Natural killer cell (primary cell): ENCODE measurements around the gene C13orf46. TPM values are rescaled to one million over a fixed set of nuclear protein-coding genes. Genes with fewer than 3 reads are reported as not detected.

ENCODE experiments used
- ATAC-seq, 3 donors: fragments of 150-1000 bp in 2 of 3; fragments of 200-7000 bp in 1 of 3; cut with Tn5 transposase; 1 replicate in 1 of 3; 2 replicates in 2 of 3; pipeline ENCODE4 v1.10.0; 2021; ENCODE audit warnings: mild to moderate bottlenecking in 2 of 3, moderate library complexity in 2 of 3
- DNase-seq, 2 donors: peaks; one replicate each; pipeline versions ENCODE4 v3.0.0 to v3.0.0-alpha.2; 2013 to 2021; ENCODE audit warnings: mixed read lengths in 1 of 2
- H3K27ac ChIP-seq: one replicate; pipeline ENCODE4 v1.5.1; 2013; ENCODE audit warnings: mild to moderate bottlenecking, low read length
- H3K27me3 ChIP-seq: one replicate; pipeline ENCODE4 v1.6.1; 2013; ENCODE audit warnings: low read length; ENCODE audit not compliant: control insufficient read depth, insufficient read depth
- H3K36me3 ChIP-seq: one replicate; pipeline ENCODE4 v1.6.1; 2013; ENCODE audit warnings: low read length; ENCODE audit not compliant: control insufficient read depth, insufficient read depth
- H3K4me1 ChIP-seq: one replicate; pipeline ENCODE4 v1.6.1; 2013; ENCODE audit warnings: low read length; ENCODE audit not compliant: control insufficient read depth, insufficient read depth
- H3K4me3 ChIP-seq: one replicate; pipeline ENCODE4 v1.5.1; 2013; ENCODE audit warnings: low read length
- H3K9me3 ChIP-seq: one replicate; pipeline ENCODE4 v1.6.1; 2013; ENCODE audit warnings: low read length; ENCODE audit not compliant: control insufficient read depth, insufficient read depth
- H3K27ac Mint-ChIP-seq, 2 donors: one replicate each; pipeline ENCODE4 v1.8.0; 2022; ENCODE audit warnings: mild to moderate bottlenecking in 2 of 2, mixed read lengths in 2 of 2, moderate library complexity in 1 of 2
- H3K27me3 Mint-ChIP-seq, 2 donors: one replicate each; pipeline ENCODE4 v1.8.0; 2022; ENCODE audit warnings: low read depth in 2 of 2, mixed read lengths in 2 of 2
- H3K36me3 Mint-ChIP-seq: one replicate; pipeline ENCODE4 v1.8.0; 2022; ENCODE audit warnings: mixed read lengths
- H3K4me1 Mint-ChIP-seq, 2 donors: one replicate each; pipeline ENCODE4 v1.8.0; 2022; ENCODE audit warnings: mixed read lengths in 2 of 2
- H3K4me3 Mint-ChIP-seq: one replicate; pipeline ENCODE4 v1.8.0; 2022; ENCODE audit warnings: mild to moderate bottlenecking, moderate library complexity, mixed read lengths
- H3K9me3 Mint-ChIP-seq, 2 donors: one replicate each; pipeline ENCODE4 v1.8.0; 2022; ENCODE audit warnings: mixed read lengths in 2 of 2
- CTCF ChIP-seq: fragments of 200-600 bp; IDR thresholded peaks from one replicate; pipeline ENCODE4 v1.8.0; 2022; ENCODE audit warnings: antibody characterized with exemption
- WGBS: methylation state at CpG from one replicate; pipeline ENCODE4 v1.1.7; 2013; ENCODE audit warnings: missing lambda C conversion rate; ENCODE audit not compliant: insufficient coverage; 5-methylcytosine and 5-hydroxymethylcytosine counted together
- intact Hi-C: fragments of 100-400 bp; cut with micrococcal nuclease; formaldehyde crosslinking; loops from one replicate; pipeline ENCODE4 v1.14.2; 2022
- total RNA-seq, 4 donors: library from RNA; stranded (reverse); fragments of 120-200 nt in 1 of 4; gene quantifications; one replicate each; pipeline versions ENCODE4 v1.2.3 to v1.2.4, GENCODE V29; 2013 to 2022

The C13orf46 gene
- total RNA-seq, 3 donors from 2014 or later (not counting 1 experiment from before 2014, with no cell fraction given) = 21.1 to 23.9 (median 23.5) TPM

GRCh38 chr13:114008964-114009589 lies 35.2 kb upstream of the C13orf46 start:
- Mint-ChIP-seq H3K4me3 (no peak overlapping the region), H3K36me3 (no peaks in the 10 kb centered on the region), H3K27ac (peak overlapping the region in 1 of 2 donors; percentile 27), H3K9me3 (no peaks in the 10 kb centered on the region), H3K4me1 (peaks cover 0 to 13% of the 10 kb centered on the region in 2 donors), H3K27me3 (no peaks in the 10 kb centered on the region)
- no peak for TF ChIP-seq CTCF
- Histone ChIP-seq H3K9me3 (no peaks in the 10 kb centered on the region), H3K4me3 (no peak overlapping the region), H3K36me3 (peaks cover 57% of the 10 kb centered on the region), H3K27ac (no peak overlapping the region), H3K27me3 (no peaks in the 10 kb centered on the region), H3K4me1 (no peaks in the 10 kb centered on the region)
- 93% methylated on average over 33 of the region's 33 CpGs for WGBS
- DNase-seq = no peak
- intact Hi-C loops = no loop called here
- no peak for ATAC-seq

GRCh38 chr13:114007566-114007965 lies 33.7 kb upstream of the C13orf46 start:
- H3K9me3 Mint-ChIP-seq = no peaks in the 10 kb centered on the region
- peaks cover 56% of the 10 kb centered on the region for H3K36me3 ChIP-seq
- intact Hi-C loops = no loop called here
- no peaks in the 10 kb centered on the region for H3K27me3 ChIP-seq
- no peaks in the 10 kb centered on the region for H3K27me3 Mint-ChIP-seq
- H3K4me1 Mint-ChIP-seq = peaks cover 0 to 13% of the 10 kb centered on the region in 2 donors
- DNase-seq = no peak
- ATAC-seq = no peak
- 97% methylated on average over 12 of the region's 12 CpGs for WGBS
- no peaks in the 10 kb centered on the region for H3K9me3 ChIP-seq
- H3K27ac ChIP-seq = no peak overlapping the region
- peak overlapping the region in 1 of 2 donors; percentile 53 for H3K27ac Mint-ChIP-seq
- no peak for TF ChIP-seq CTCF
- no peaks in the 10 kb centered on the region for H3K36me3 Mint-ChIP-seq
- H3K4me1 ChIP-seq = no peaks in the 10 kb centered on the region
- H3K4me3 ChIP-seq = no peak overlapping the region
- no peak overlapping the region for H3K4me3 Mint-ChIP-seq

GRCh38 chr13:114005206-114005724 lies 31.4 kb upstream of the C13orf46 start:
- Mint-ChIP-seq H3K9me3 (no peaks in the 10 kb centered on the region), H3K36me3 (no peaks in the 10 kb centered on the region), H3K27ac (peak overlapping the region in 1 of 2 donors; percentile 79), H3K27me3 (no peaks in the 10 kb centered on the region), H3K4me3 (peak overlapping the region; percentile 35), H3K4me1 (peaks cover 0 to 8% of the 10 kb centered on the region in 2 donors)
- Histone ChIP-seq H3K27ac (no peak overlapping the region), H3K9me3 (no peaks in the 10 kb centered on the region), H3K4me3 (no peak overlapping the region), H3K4me1 (no peaks in the 10 kb centered on the region), H3K27me3 (no peaks in the 10 kb centered on the region), H3K36me3 (peaks cover 59% of the 10 kb centered on the region)
- intact Hi-C loops = no loop called here
- no peak for DNase-seq
- 94% methylated on average over 15 of the region's 15 CpGs for WGBS
- TF ChIP-seq CTCF = no peak
- ATAC-seq = no peak
